SK-N-MC (cell line): Measurements from ENCODE around the gene RFLNA.

Experiments used
- DNase-seq: peaks from one replicate; pipeline ENCODE4 v3.0.0-alpha.2; 2011; ENCODE audit warnings: low read depth, low spot score
- H3K27ac ChIP-seq: fragments of 200-600 bp; sonication (generic); 2 replicates; pipeline ENCODE4 v1.5.1; 2016; ENCODE audit warnings: mixed run types
- H3K36me3 ChIP-seq: fragments of 200-600 bp; sonication (generic); 2 replicates; pipeline ENCODE4 v1.6.1; 2017; ENCODE audit warnings: antibody characterized with exemption, low read length, mixed read lengths; ENCODE audit not compliant: insufficient read depth
- H3K4me3 ChIP-seq: fragments of 200-600 bp; sonication (generic); 2 replicates; pipeline ENCODE4 v1.5.1; 2016
- H3K9ac ChIP-seq: fragments of 200-600 bp; sonication (generic); 2 replicates; pipeline ENCODE4 v1.8.0; 2017; ENCODE audit warnings: mixed run types, mixed read lengths; ENCODE audit not compliant: insufficient read length
- H3K9me3 ChIP-seq: fragments of 200-600 bp; sonication (generic); 2 replicates; pipeline ENCODE4 v1.6.1; 2017; ENCODE audit warnings: low read depth, mild to moderate bottlenecking, antibody characterized with exemption, low read length, moderate library complexity, mixed read lengths
- EZH2 ChIP-seq: fragments of 200-600 bp; sonication (generic); IDR thresholded peaks from one replicate; pipeline ENCODE4 v1.6.1; 2017; ENCODE audit warnings: antibody characterized with exemption
- FOXP2 ChIP-seq: optimal IDR thresholded peaks from 2 replicates; pipeline ENCODE3; 2011; ENCODE audit warnings: mild to moderate bottlenecking, moderate library complexity; ENCODE audit not compliant: insufficient read depth; ENCODE audit errors: extremely low read length, control extremely low read depth
- POLR2AphosphoS5 ChIP-seq: IDR thresholded peaks from 2 replicates; pipeline ENCODE4 v1.6.1; 2012; ENCODE audit warnings: mild to moderate bottlenecking, low read depth, low read length, borderline replicate concordance

Gene RFLNA

GRCh38 chr12:124264089-124264795 lies 30.7 kb upstream of the RFLNA start:
- no peak overlapping the region for H3K27ac ChIP-seq
- TF ChIP-seq EZH2: no peak
- TF ChIP-seq POLR2AphosphoS5: no peak
- no peak overlapping the region for H3K4me3 ChIP-seq
- no peaks in the 10 kb centered on the region for H3K9me3 ChIP-seq
- no peak for DNase-seq
- H3K36me3 ChIP-seq: no peaks in the 10 kb centered on the region
- no peak overlapping the region for H3K9ac ChIP-seq

GRCh38 chr12:124264879-124265278 lies 30.0 kb upstream of the RFLNA start:
- Histone ChIP-seq H3K27ac (no peak overlapping the region), H3K9ac (no peak overlapping the region), H3K36me3 (no peaks in the 10 kb centered on the region), H3K4me3 (no peak overlapping the region), H3K9me3 (no peaks in the 10 kb centered on the region)
- TF ChIP-seq EZH2: no peak
- TF ChIP-seq FOXP2: no peak
- no peak for TF ChIP-seq POLR2AphosphoS5
- DNase-seq: no peak

- H3K9ac ChIP-seq: no peak overlapping the region
- no peak overlapping the region for H3K27ac ChIP-seq
- DNase-seq: no peak
- no peaks in the 10 kb centered on the region for H3K36me3 ChIP-seq
- no peaks in the 10 kb centered on the region for H3K9me3 ChIP-seq
- no peak overlapping the region for H3K4me3 ChIP-seq
- TF ChIP-seq FOXP2 (no peak), EZH2 (no peak), POLR2AphosphoS5 (no peak)
Measured at GRCh38 chr12:124267205-124267778, 27.6 kb upstream of the RFLNA start.

- H3K4me3 ChIP-seq: no peak overlapping the region
- H3K9ac ChIP-seq: no peak overlapping the region
- DNase-seq: no peak
- no peaks in the 10 kb centered on the region for H3K36me3 ChIP-seq
- TF ChIP-seq FOXP2: no peak
- H3K9me3 ChIP-seq: no peaks in the 10 kb centered on the region
- H3K27ac ChIP-seq: no peak overlapping the region
Measured at GRCh38 chr12:124270671-124271070, 24.2 kb upstream of the RFLNA start.

GRCh38 chr12:124273630-124274029 lies 21.3 kb upstream of the RFLNA start:
- H3K4me3 ChIP-seq: no peak overlapping the region
- H3K9ac ChIP-seq: no peak overlapping the region
- TF ChIP-seq FOXP2: no peak
- TF ChIP-seq POLR2AphosphoS5: no peak
- no peak for TF ChIP-seq EZH2
- no peak for DNase-seq
- H3K36me3 ChIP-seq: no peaks in the 10 kb centered on the region
- H3K9me3 ChIP-seq: no peaks in the 10 kb centered on the region
- H3K27ac ChIP-seq: no peak overlapping the region

- DNase-seq: no peak
- H3K36me3 ChIP-seq: no peaks in the 10 kb centered on the region
- no peak for TF ChIP-seq POLR2AphosphoS5
- TF ChIP-seq EZH2: no peak
- no peak for TF ChIP-seq FOXP2
- H3K4me3 ChIP-seq: no peak overlapping the region
- no peak overlapping the region for H3K27ac ChIP-seq
- H3K9ac ChIP-seq: no peak overlapping the region
- no peaks in the 10 kb centered on the region for H3K9me3 ChIP-seq
Measured at GRCh38 chr12:124276337-124276736, 18.6 kb upstream of the RFLNA start.

GRCh38 chr12:124277394-124278241 lies 17.3 kb upstream of the RFLNA start:
- peak overlapping the region; percentile 29 for H3K9ac ChIP-seq

GRCh38 chr12:124278389-124279101 lies 16.3 kb upstream of the RFLNA start:
- Histone ChIP-seq H3K9ac (peak overlapping the region; percentile 29), H3K27ac (no peak overlapping the region), H3K36me3 (no peaks in the 10 kb centered on the region), H3K4me3 (no peak overlapping the region), H3K9me3 (no peaks in the 10 kb centered on the region)
- no peak for TF ChIP-seq POLR2AphosphoS5
- no peak for TF ChIP-seq FOXP2
- TF ChIP-seq EZH2: no peak
- no peak for DNase-seq

More at GRCh38 chr12:124277394-124278241, 17.3 kb upstream of the RFLNA start:
- no peak for TF ChIP-seq FOXP2
- no peak for TF ChIP-seq EZH2
- no peak for TF ChIP-seq POLR2AphosphoS5
- DNase-seq: no peak
- H3K36me3 ChIP-seq: no peaks in the 10 kb centered on the region
- H3K27ac ChIP-seq: no peak overlapping the region
- H3K4me3 ChIP-seq: 0 out of 2 replicates have a peak overlapping the region, but pooled peaks have one; percentile 15
- no peaks in the 10 kb centered on the region for H3K9me3 ChIP-seq
